Esophagus squamous epithelium (tissue), 5 donors: Measurements from ENCODE around the gene MADD. TPM values are rescaled to one million over a fixed set of nuclear protein-coding genes. Genes with fewer than 3 reads are reported as not detected.

Experiments
- DNase-seq: peaks from one replicate; lab custom pipeline; 2025; lab: John Stamatoyannopoulos, UW
- H3K27ac ChIP-seq, 4 donors: fragments of 200-600 bp; sonication (generic); one replicate each; pipeline ENCODE4 v1.5.1; 2016 to 2019; ENCODE audit warnings: mild to moderate bottlenecking in 1 of 4
- H3K27me3 ChIP-seq, 4 donors: fragments of 200-600 bp; sonication (generic); 1 replicate in 3 of 4; 2 replicates in 1 of 4; pipeline versions ENCODE4 v1.5.1 to v1.6.0; 2017 to 2021; ENCODE audit warnings: antibody characterized with exemption in 1 of 4
- H3K36me3 ChIP-seq, 3 donors: fragments of 200-600 bp; sonication (generic); one replicate each; pipeline ENCODE4 v1.5.1; 2016 to 2019
- H3K4me1 ChIP-seq, 3 donors: fragments of 200-600 bp; sonication (generic); one replicate each; pipeline ENCODE4 v1.5.1; 2017 to 2019
- H3K4me3 ChIP-seq, 4 donors: fragments of 200-600 bp; sonication (generic); 1 replicate in 3 of 4; 2 replicates in 1 of 4; pipeline ENCODE4 v1.5.1; 2016 to 2019; ENCODE audit warnings: mild to moderate bottlenecking in 2 of 4, moderate library complexity in 1 of 4
- H3K9me3 ChIP-seq, 3 donors: fragments of 200-600 bp; sonication (generic); one replicate each; pipeline ENCODE4 v1.5.1; 2016 to 2019
- POLR2A ChIP-seq, 4 donors: fragments of 450-650 bp; IDR thresholded peaks; one replicate each; pipeline ENCODE4 v1.6.1; 2017; ENCODE audit warnings: antibody characterized with exemption in 4 of 4, mild to moderate bottlenecking in 4 of 4, moderate library complexity in 3 of 4
- WGBS, 2 donors: methylation state at CpG; one replicate each; pipeline ENCODE4 v1.1.5; 2018; 5-methylcytosine and 5-hydroxymethylcytosine counted together
- intact Hi-C: fragments of 100-400 bp; cut with DNase I; formaldehyde crosslinking; loops from one replicate; pipeline ENCODE4 v1.15.0; 2022
- total RNA-seq, 4 donors: library from RNA; depleted of rRNA; stranded (reverse); fragments of >200 nt; gene quantifications; one replicate each; pipeline ENCODE4 v1.1.0, GENCODE V29; 2016
- TF ChIP-seq, protein P1 (sequence below), 6 experiments: fragments of 450-650 bp in 4 of 6; fragments of 200-600 bp in 2 of 6; sonication (generic) in 2 of 6; IDR thresholded peaks; one replicate each; pipeline ENCODE4 v1.5.1; 2016 to 2019; ENCODE audit warnings: antibody characterized with exemption in 6 of 6, mild to moderate bottlenecking in 4 of 6, moderate library complexity in 4 of 6
- donor health status: DM: yes; HTN: yes; CAD: no.

Gene MADD
- total RNA-seq, 4 donors from 2014 or later = 12.6 to 34.7 (median 15.4) TPM

DNA sequence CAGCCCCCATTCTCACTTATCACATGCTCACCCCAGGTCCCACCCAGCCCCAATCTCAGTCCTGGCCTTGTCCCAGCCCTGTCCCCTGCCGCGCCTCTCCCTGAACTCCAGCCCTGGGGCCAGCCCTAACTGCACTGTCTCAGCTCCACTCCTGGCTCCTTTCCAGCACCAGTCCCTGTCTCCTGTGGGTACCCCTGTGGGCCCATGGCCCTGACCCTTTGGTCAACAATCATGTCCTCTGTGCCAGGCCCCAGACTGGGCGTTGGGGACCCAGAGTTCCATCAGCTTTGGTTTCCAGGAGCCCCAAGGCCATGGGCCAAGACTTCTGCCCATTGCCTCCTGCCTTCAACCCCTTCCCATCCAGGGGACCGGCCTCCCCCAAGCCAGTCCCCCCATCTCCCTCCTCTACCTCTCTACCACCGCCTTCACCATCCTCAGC, 107.7 kb downstream of the MADD start:
- Histone ChIP-seq H3K36me3 (no peaks in the 10 kb centered on the region), H3K4me3 (peak overlapping the region in 3 of 4 donors; percentile 29 to 55 (median 40)), H3K27me3 (no peaks in the 10 kb centered on the region), H3K27ac (peak overlapping the region; percentile 40 to 88 (median 74)), H3K9me3 (no peaks in the 10 kb centered on the region), H3K4me1 (peaks cover 5 to 22% (median 8%) of the 10 kb centered on the region in 3 donors)
- TF ChIP-seq, protein P1, sequence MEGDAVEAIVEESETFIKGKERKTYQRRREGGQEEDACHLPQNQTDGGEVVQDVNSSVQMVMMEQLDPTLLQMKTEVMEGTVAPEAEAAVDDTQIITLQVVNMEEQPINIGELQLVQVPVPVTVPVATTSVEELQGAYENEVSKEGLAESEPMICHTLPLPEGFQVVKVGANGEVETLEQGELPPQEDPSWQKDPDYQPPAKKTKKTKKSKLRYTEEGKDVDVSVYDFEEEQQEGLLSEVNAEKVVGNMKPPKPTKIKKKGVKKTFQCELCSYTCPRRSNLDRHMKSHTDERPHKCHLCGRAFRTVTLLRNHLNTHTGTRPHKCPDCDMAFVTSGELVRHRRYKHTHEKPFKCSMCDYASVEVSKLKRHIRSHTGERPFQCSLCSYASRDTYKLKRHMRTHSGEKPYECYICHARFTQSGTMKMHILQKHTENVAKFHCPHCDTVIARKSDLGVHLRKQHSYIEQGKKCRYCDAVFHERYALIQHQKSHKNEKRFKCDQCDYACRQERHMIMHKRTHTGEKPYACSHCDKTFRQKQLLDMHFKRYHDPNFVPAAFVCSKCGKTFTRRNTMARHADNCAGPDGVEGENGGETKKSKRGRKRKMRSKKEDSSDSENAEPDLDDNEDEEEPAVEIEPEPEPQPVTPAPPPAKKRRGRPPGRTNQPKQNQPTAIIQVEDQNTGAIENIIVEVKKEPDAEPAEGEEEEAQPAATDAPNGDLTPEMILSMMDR (IDR thresholded peaks at IDR 0.05) = no peak
- DNase-seq = no peak
- intact Hi-C loops = loop anchor here (10.0 kb wide), 1 partner anchor 77 kb away; no protein-coding TSS in a partner anchor
- 56 to 82% methylated on average over 3 to 5 of the region's 5 CpGs for WGBS, 2 donors

DNA sequence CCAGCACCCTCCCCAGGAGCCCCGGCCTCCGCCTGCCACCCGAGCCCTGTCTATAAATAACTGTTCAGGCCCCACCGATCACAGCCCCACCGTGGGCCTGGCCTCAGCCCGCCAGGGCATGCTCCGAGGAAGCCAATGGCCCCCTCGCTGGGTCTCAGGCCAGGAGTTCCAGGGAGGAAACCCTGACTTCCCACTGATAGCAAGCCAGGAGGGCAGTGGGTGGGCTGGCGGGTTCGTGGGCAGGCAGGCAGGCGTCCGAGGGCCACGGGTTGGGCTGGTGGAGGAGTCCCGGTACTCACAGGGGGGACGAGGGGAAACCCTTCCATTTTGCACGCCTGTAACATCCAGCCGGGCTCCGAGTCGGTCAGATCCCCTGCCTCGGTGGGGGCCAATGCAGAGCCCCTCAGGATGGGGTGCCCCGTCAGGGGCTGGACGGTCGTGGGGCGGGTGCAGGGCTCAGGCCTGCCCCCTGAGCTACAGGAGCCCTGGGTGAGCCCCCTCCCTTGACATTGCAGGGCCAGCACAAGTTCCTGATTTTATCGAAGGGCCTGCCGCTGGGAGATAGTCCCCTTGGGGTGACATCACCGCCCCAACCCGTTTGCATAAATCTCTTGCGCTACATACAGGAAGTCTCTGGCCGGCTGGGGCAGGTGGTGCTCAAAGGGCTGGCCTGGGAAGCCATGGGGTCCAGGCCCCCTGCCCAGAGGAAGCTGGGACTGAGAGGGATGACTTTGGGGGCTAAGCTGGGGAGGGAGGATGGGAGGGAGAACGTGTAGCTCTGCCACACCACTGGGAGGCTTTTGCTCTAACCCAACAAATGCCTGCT, 108.3 kb downstream of the MADD start, which contains the start of gene SPI1:
Gene SPI1 (minus strand): TSS at position 538 of the 826 bp plus-strand sequence. CDS start 194 bp downstream, at position 344.
- H3K27ac ChIP-seq = peak within 1 kb of the TSS; percentile 40 to 88 (median 74)
- 74 to 76% methylated on average over 6 of the region's 31 CpGs for WGBS, 2 donors
- H3K4me3 ChIP-seq = peak within 1 kb of the TSS in 3 of 4 donors; percentile 29 to 55 (median 40)
- H3K9me3 ChIP-seq = no peaks in the 10 kb centered on the region
- DNase-seq = no peak
- H3K27me3 ChIP-seq = no peaks in the 10 kb centered on the region
- TF ChIP-seq, protein P1 (IDR thresholded peaks at IDR 0.05) = no peak
- peak in 2 of 4 donors; percentile 27 to 74 for TF ChIP-seq POLR2A (IDR thresholded peaks at IDR 0.05)
- no peaks in the 10 kb centered on the region for H3K36me3 ChIP-seq
- intact Hi-C loops = loop anchor here (10.0 kb wide), 1 partner anchor 77 kb away; no protein-coding TSS in a partner anchor
- peaks cover 5 to 22% (median 8%) of the 10 kb centered on the region in 3 donors for H3K4me1 ChIP-seq

DNA sequence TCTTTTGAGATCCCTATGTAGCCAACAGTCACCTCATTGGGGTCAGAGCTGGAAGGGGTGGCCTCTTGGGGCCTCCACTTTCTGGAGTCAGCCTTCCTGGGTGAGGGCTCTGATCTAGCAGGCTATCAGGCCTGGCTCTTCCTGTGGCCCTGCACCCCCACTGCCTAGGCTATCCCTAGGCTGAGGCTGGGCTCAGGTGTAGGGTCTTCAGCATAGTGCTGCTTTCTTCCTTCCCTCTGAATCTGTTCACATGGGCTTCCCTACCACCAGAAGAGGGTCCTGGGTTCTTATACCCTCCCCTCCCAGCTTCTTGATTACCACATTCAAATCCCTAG, 108.9 kb downstream of the MADD start:
- no peaks in the 10 kb centered on the region for H3K36me3 ChIP-seq

DNA sequence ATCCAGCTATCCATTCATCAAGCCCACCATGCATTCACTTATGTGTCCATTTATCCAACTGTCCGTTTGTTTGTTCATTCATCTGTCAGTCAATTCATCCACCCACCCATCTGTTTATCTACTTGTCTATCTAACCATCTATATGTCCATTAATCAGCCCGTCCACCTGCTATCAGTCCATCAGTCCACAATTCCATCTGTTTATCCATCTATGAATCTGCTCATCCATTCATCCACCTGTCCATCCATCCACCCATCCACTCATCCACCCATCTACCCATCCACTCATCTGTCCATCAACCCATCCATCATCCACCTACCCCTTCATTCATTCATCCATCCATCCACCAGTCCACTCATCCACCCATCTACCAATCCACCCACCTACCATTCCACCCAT, 109.4 kb downstream of the MADD start:
- intact Hi-C loops = loop anchor here (10.0 kb wide), 1 partner anchor 75 kb away; no protein-coding TSS in a partner anchor
- WGBS, 2 donors = 86 to 95% methylated on average over 2 of the region's 2 CpGs

More for the DNA sequence above, 108.9 kb downstream of the MADD start:
- DNase-seq = no peak
- H3K27me3 ChIP-seq = no peaks in the 10 kb centered on the region
- intact Hi-C loops = loop anchor here (10.0 kb wide), 1 partner anchor 76 kb away; no protein-coding TSS in a partner anchor
- H3K4me1 ChIP-seq = peaks cover 5 to 19% (median 6%) of the 10 kb centered on the region in 3 donors
- no peaks in the 10 kb centered on the region for H3K9me3 ChIP-seq
- H3K27ac ChIP-seq = peak overlapping the region in 3 of 4 donors; percentile 70 to 88 (median 77)
- H3K4me3 ChIP-seq = no peak overlapping the region
- TF ChIP-seq, protein P1 (IDR thresholded peaks at IDR 0.05) = no peak
- TF ChIP-seq POLR2A (IDR thresholded peaks at IDR 0.05) = no peak

More for the DNA sequence above, 109.4 kb downstream of the MADD start:
- Histone ChIP-seq H3K4me1 (peaks cover 5 to 14% (median 5%) of the 10 kb centered on the region in 3 donors), H3K4me3 (no peak overlapping the region), H3K27me3 (no peaks in the 10 kb centered on the region), H3K27ac (no peak overlapping the region), H3K9me3 (no peaks in the 10 kb centered on the region), H3K36me3 (no peaks in the 10 kb centered on the region)
- no peak for DNase-seq
- no peak for TF ChIP-seq POLR2A (IDR thresholded peaks at IDR 0.05)
- TF ChIP-seq, protein P1 (IDR thresholded peaks at IDR 0.05) = no peak

Other genes starting within 250 kb of the MADD start
- 100 to 1,000 TPM in 3 of 4 donors, 10 to 100 TPM in 1; 95.3 to 171 (median 119) TPM for gene ARFGAP2, start 93.3 kb upstream of the MADD start, total RNA-seq
- 10 to 100 TPM; 55.9 to 95.7 (median 65.0) TPM for gene PACSIN3, start 83.7 kb upstream of the MADD start, total RNA-seq
- gene DDB2, start 55.2 kb upstream of the MADD start, total RNA-seq = 10 to 100 TPM; 25.7 to 65.8 (median 43.5) TPM
- gene ACP2, start 21.3 kb upstream of the MADD start, total RNA-seq = 10 to 100 TPM; 20.4 to 38.0 (median 26.5) TPM
- gene NR1H3, start 12.1 kb upstream of the MADD start, total RNA-seq = 10 to 100 TPM in 2 of 4 donors, 1 to 10 TPM in 2; 2.4 to 24.8 (median 12.5) TPM
- under 1 TPM in 1 of 4 donors, not detected in 3; 0.08 TPM for gene MYBPC3, start 82.6 kb downstream of the MADD start, total RNA-seq
- 10 to 100 TPM in 2 of 4 donors, 1 to 10 TPM in 2; 2.6 to 15.4 (median 8.8) TPM for gene SPI1, start 108.4 kb downstream of the MADD start, total RNA-seq
- gene SLC39A13, start 138.5 kb downstream of the MADD start, total RNA-seq = 10 to 100 TPM; 10.9 to 44.3 (median 13.8) TPM
- 100 to 1,000 TPM in 3 of 4 donors, 10 to 100 TPM in 1; 72.9 to 134 (median 122) TPM for gene PSMC3, start 156.3 kb downstream of the MADD start, total RNA-seq
- under 1 TPM in 1 of 4 donors, not detected in 3; 0.38 TPM for gene RAPSN, start 179.0 kb downstream of the MADD start, total RNA-seq